Liver (tissue), 9 donors: ENCODE data around the gene APRT. TPM values are rescaled to one million over a fixed set of nuclear protein-coding genes. Genes with fewer than 3 reads are reported as not detected.

Source experiments
- DNase-seq: peaks from one replicate; pipeline ENCODE4 v3.0.0-alpha.2; 2017; ENCODE audit warnings: low spot score
- H3K27ac ChIP-seq, 2 donors: one replicate each; pipeline ENCODE4 v1.7.0; 2013; ENCODE audit warnings: inconsistent platforms in 2 of 2, low read length in 2 of 2, control low read depth in 1 of 2, low read depth in 1 of 2, mild to moderate bottlenecking in 1 of 2
- H3K27me3 ChIP-seq, 4 donors: one replicate each; pipeline versions ENCODE4 v1.6.1 to v1.7.0; 2013; ENCODE audit warnings: low read length in 3 of 4, inconsistent platforms in 1 of 4, mild to moderate bottlenecking in 1 of 4, moderate library complexity in 1 of 4; ENCODE audit not compliant: control insufficient read depth in 4 of 4, insufficient read depth in 4 of 4
- H3K36me3 ChIP-seq, 4 donors: one replicate each; pipeline versions ENCODE4 v1.6.1 to v1.7.0; 2013; ENCODE audit warnings: low read length in 3 of 4, mild to moderate bottlenecking in 3 of 4, low read depth in 1 of 4, moderate library complexity in 1 of 4; ENCODE audit not compliant: control insufficient read depth in 4 of 4, insufficient read depth in 3 of 4
- H3K4me1 ChIP-seq, 4 donors: one replicate each; pipeline versions ENCODE4 v1.6.1 to v1.7.0; 2013; ENCODE audit warnings: low read length in 3 of 4, mild to moderate bottlenecking in 3 of 4, moderate library complexity in 1 of 4; ENCODE audit not compliant: control insufficient read depth in 4 of 4, insufficient read depth in 4 of 4
- H3K4me3 ChIP-seq, 3 donors: one replicate each; pipeline versions ENCODE4 v1.6.1 to v1.7.0; 2013; ENCODE audit warnings: low read length in 3 of 3, control low read depth in 1 of 3, low read depth in 1 of 3, mild to moderate bottlenecking in 1 of 3
- H3K9ac ChIP-seq, 2 donors: one replicate each; pipeline ENCODE4 v1.7.0; 2013; ENCODE audit warnings: low read length in 2 of 2, mild to moderate bottlenecking in 2 of 2, moderate library complexity in 2 of 2, control low read depth in 1 of 2, low read depth in 1 of 2
- H3K9me3 ChIP-seq, 4 donors: one replicate each; pipeline versions ENCODE4 v1.6.1 to v1.7.0; 2013; ENCODE audit warnings: low read length in 3 of 4; ENCODE audit not compliant: control insufficient read depth in 4 of 4
- EGR1 ChIP-seq, 2 donors: IDR thresholded peaks; 2 replicates each; pipeline ENCODE4 v1.6.1; 2016 to 2018; ENCODE audit warnings: antibody characterized with exemption in 2 of 2, low read depth in 2 of 2
- FOXA1 ChIP-seq: IDR thresholded peaks from 2 replicates; pipeline ENCODE4 v1.6.1; 2016; ENCODE audit warnings: antibody characterized with exemption
- FOXA2 ChIP-seq: IDR thresholded peaks from 2 replicates; pipeline ENCODE4 v1.6.1; 2016; ENCODE audit warnings: antibody characterized with exemption
- GABPA ChIP-seq, 2 donors: IDR thresholded peaks in 1 of 2; conservative IDR thresholded peaks in 1 of 2; 2 replicates each; pipeline ENCODE4 v1.6.1; 2016; ENCODE audit warnings: antibody characterized with exemption in 2 of 2, mild to moderate bottlenecking in 1 of 2, moderate library complexity in 1 of 2
- HNF4A ChIP-seq, 2 donors: conservative IDR thresholded peaks; 2 replicates each; pipeline ENCODE4 v1.6.1; 2016; ENCODE audit warnings: antibody characterized with exemption in 2 of 2, mild to moderate bottlenecking in 2 of 2
- HNF4G ChIP-seq: IDR thresholded peaks from 2 replicates; pipeline ENCODE4 v1.6.1; 2016; ENCODE audit warnings: antibody characterized with exemption
- JUND ChIP-seq, 2 donors: IDR thresholded peaks; 2 replicates each; pipeline ENCODE4 v1.6.1; 2016; ENCODE audit warnings: antibody characterized with exemption in 2 of 2
- NR2F2 ChIP-seq: IDR thresholded peaks from 2 replicates; pipeline ENCODE4 v1.6.1; 2016; ENCODE audit warnings: antibody characterized with exemption
- RAD21 ChIP-seq, 2 donors: IDR thresholded peaks; 2 replicates each; pipeline ENCODE4 v1.6.1; 2016; ENCODE audit warnings: antibody characterized with exemption in 2 of 2, mild to moderate bottlenecking in 2 of 2
- RXRA ChIP-seq, 2 donors: IDR thresholded peaks; 2 replicates each; pipeline ENCODE4 v1.6.1; 2017 to 2018; ENCODE audit warnings: antibody characterized with exemption in 2 of 2, mild to moderate bottlenecking in 1 of 2
- SP1 ChIP-seq: IDR thresholded peaks from 2 replicates; pipeline ENCODE4 v1.6.1; 2018; ENCODE audit warnings: antibody characterized with exemption, mild to moderate bottlenecking
- TAF1 ChIP-seq: conservative IDR thresholded peaks from 2 replicates; pipeline ENCODE4 v1.6.1; 2016; ENCODE audit warnings: antibody characterized with exemption, mild to moderate bottlenecking
- YY1 ChIP-seq: IDR thresholded peaks from 2 replicates; pipeline ENCODE4 v1.6.1; 2016; ENCODE audit warnings: antibody characterized with exemption, mild to moderate bottlenecking
- WGBS: extraction: QIAGEN DNeasy Blood & Tissue Kit; methylation state at CpG from one replicate; pipeline ENCODE4 v1.1.7; 2013; 5-methylcytosine and 5-hydroxymethylcytosine counted together
- polyA plus RNA-seq, 2 donors: library from polyadenylated mRNA; stranded (reverse) in 1 of 2; unstranded in 1 of 2; fragments of 200-250 nt in 1 of 2; fragments of >200 nt in 1 of 2; fragmentation: Nextera tagmentation in 1 of 2; extraction: Ambion mirVana in 1 of 2; gene quantifications; one replicate each; pipeline versions ENCODE4 v1.2.1 to v1.2.3, GENCODE V29; 2013 to 2015
- total RNA-seq, 2 donors: library from RNA; depleted of rRNA; stranded (reverse); fragments of >200 nt; gene quantifications; one replicate each; pipeline ENCODE4 v1.2.3, GENCODE V29; 2014
- TF ChIP-seq, protein P1 (sequence below): IDR thresholded peaks from 2 replicates; pipeline ENCODE4 v1.6.1; 2016; ENCODE audit warnings: antibody characterized with exemption
- TF ChIP-seq, protein P2 (sequence below): IDR thresholded peaks from 2 replicates; pipeline ENCODE4 v1.6.1; 2016; ENCODE audit warnings: antibody characterized with exemption
- TF ChIP-seq, protein P3 (sequence below): IDR thresholded peaks from 2 replicates; pipeline ENCODE4 v1.6.1; 2016; ENCODE audit warnings: antibody characterized with exemption
- TF ChIP-seq, protein P4 (sequence below): IDR thresholded peaks from 2 replicates; pipeline ENCODE4 v1.6.1; 2016; ENCODE audit warnings: antibody characterized with exemption, mild to moderate bottlenecking
- TF ChIP-seq, protein P5 (sequence below): fragments of 150-350 bp; IDR thresholded peaks from 2 replicates; pipeline ENCODE4 v1.5.1; 2017; ENCODE audit warnings: improper control_type of control experiment, low read depth, low read length; ENCODE audit not compliant: missing input control
- donor health status: healthy.
- donor health status: healthy.
- donor health status: healthy.
- donor health status: healthy.
- donor health status: healthy.

Gene APRT, protein sequence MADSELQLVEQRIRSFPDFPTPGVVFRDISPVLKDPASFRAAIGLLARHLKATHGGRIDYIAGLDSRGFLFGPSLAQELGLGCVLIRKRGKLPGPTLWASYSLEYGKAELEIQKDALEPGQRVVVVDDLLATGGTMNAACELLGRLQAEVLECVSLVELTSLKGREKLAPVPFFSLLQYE
- total RNA-seq (10 to 100 TPM; 27.9 to 35.5 TPM), polyA plus RNA-seq (100 to 1,000 TPM; 153 to 160 TPM)

DNA sequence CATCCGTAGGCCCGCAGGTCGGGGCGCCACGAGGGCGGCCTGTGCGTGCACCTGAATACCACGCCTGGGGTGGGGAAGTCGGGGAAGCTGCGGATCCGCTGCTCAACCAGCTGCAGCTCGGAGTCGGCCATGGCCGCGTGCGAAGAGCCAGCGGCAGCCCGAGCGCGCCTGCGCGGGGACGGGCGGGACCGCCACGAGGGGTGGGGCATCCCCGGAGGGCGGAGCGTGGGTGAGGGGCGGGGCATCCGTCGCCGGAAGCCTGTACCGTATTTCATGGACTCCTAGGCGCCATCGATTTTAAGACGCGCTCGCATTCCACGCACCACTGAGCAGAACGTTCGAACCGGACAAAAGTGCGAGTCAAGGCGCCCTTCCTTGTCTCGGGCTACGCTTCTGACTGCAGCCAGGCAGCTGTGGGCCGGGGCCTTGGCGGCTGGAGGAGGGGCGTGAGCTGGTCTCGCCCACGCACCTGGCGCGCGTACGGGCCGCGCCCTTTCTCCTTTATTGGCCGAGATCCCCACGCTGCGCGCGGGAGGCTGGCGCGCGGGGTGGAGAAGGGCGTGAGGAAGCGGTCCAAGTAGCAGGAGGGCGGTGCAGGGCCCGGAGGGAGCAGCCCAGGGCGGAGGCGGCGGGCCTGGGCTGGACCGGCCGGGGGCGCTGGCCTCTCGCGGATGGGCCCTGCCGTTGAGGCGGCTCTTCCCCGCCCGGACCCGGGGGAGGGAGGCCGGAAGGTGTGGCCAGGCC, at the start of gene APRT:
Gene APRT, minus strand, starts transcription at position 160 of the 744 bp plus-strand sequence. Its CDS starts 29 bp downstream, at position 131.
- 1% methylated on average over 84 of the region's 84 CpGs for WGBS
- no peaks in the 10 kb centered on the region for H3K9me3 ChIP-seq
- peak within 1 kb of the TSS in 1 of 2 donors; percentile 73 for H3K9ac ChIP-seq
- peak; percentile 99 for DNase-seq
- TF ChIP-seq HNF4G: no peak
- peak; percentile 55 for TF ChIP-seq SP1
- TF ChIP-seq GABPA (IDR thresholded peaks at IDR 0.05 in 1 of 2, conservative IDR thresholded peaks at IDR 0.05 in 1 of 2): no peak
- no peak for TF ChIP-seq FOXA2
- TF ChIP-seq, protein P1, sequence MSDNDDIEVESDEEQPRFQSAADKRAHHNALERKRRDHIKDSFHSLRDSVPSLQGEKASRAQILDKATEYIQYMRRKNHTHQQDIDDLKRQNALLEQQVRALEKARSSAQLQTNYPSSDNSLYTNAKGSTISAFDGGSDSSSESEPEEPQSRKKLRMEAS: no peak
- TF ChIP-seq NR2F2: no peak
- TF ChIP-seq, protein P2, sequence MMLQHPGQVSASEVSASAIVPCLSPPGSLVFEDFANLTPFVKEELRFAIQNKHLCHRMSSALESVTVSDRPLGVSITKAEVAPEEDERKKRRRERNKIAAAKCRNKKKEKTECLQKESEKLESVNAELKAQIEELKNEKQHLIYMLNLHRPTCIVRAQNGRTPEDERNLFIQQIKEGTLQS: no peak
- TF ChIP-seq RXRA (IDR thresholded peaks at IDR 0.05): no peak
- TF ChIP-seq, protein P3, sequence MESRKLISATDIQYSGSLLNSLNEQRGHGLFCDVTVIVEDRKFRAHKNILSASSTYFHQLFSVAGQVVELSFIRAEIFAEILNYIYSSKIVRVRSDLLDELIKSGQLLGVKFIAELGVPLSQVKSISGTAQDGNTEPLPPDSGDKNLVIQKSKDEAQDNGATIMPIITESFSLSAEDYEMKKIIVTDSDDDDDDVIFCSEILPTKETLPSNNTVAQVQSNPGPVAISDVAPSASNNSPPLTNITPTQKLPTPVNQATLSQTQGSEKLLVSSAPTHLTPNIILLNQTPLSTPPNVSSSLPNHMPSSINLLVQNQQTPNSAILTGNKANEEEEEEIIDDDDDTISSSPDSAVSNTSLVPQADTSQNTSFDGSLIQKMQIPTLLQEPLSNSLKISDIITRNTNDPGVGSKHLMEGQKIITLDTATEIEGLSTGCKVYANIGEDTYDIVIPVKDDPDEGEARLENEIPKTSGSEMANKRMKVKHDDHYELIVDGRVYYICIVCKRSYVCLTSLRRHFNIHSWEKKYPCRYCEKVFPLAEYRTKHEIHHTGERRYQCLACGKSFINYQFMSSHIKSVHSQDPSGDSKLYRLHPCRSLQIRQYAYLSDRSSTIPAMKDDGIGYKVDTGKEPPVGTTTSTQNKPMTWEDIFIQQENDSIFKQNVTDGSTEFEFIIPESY: no peak
- TF ChIP-seq, protein P4, sequence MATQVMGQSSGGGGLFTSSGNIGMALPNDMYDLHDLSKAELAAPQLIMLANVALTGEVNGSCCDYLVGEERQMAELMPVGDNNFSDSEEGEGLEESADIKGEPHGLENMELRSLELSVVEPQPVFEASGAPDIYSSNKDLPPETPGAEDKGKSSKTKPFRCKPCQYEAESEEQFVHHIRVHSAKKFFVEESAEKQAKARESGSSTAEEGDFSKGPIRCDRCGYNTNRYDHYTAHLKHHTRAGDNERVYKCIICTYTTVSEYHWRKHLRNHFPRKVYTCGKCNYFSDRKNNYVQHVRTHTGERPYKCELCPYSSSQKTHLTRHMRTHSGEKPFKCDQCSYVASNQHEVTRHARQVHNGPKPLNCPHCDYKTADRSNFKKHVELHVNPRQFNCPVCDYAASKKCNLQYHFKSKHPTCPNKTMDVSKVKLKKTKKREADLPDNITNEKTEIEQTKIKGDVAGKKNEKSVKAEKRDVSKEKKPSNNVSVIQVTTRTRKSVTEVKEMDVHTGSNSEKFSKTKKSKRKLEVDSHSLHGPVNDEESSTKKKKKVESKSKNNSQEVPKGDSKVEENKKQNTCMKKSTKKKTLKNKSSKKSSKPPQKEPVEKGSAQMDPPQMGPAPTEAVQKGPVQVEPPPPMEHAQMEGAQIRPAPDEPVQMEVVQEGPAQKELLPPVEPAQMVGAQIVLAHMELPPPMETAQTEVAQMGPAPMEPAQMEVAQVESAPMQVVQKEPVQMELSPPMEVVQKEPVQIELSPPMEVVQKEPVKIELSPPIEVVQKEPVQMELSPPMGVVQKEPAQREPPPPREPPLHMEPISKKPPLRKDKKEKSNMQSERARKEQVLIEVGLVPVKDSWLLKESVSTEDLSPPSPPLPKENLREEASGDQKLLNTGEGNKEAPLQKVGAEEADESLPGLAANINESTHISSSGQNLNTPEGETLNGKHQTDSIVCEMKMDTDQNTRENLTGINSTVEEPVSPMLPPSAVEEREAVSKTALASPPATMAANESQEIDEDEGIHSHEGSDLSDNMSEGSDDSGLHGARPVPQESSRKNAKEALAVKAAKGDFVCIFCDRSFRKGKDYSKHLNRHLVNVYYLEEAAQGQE: no peak
- peak; percentile 93 for TF ChIP-seq EGR1 (IDR thresholded peaks at IDR 0.05; ENCODE audit: low read depth in 2 of 2)
- no peak for TF ChIP-seq HNF4A (conservative IDR thresholded peaks at IDR 0.05)
- TF ChIP-seq YY1: peak; percentile 67
- no peak for TF ChIP-seq FOXA1
- no peak for TF ChIP-seq JUND (IDR thresholded peaks at IDR 0.05)
- TF ChIP-seq, protein P5, sequence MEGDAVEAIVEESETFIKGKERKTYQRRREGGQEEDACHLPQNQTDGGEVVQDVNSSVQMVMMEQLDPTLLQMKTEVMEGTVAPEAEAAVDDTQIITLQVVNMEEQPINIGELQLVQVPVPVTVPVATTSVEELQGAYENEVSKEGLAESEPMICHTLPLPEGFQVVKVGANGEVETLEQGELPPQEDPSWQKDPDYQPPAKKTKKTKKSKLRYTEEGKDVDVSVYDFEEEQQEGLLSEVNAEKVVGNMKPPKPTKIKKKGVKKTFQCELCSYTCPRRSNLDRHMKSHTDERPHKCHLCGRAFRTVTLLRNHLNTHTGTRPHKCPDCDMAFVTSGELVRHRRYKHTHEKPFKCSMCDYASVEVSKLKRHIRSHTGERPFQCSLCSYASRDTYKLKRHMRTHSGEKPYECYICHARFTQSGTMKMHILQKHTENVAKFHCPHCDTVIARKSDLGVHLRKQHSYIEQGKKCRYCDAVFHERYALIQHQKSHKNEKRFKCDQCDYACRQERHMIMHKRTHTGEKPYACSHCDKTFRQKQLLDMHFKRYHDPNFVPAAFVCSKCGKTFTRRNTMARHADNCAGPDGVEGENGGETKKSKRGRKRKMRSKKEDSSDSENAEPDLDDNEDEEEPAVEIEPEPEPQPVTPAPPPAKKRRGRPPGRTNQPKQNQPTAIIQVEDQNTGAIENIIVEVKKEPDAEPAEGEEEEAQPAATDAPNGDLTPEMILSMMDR: peak; percentile 24
- no peak for TF ChIP-seq TAF1
- no peak for TF ChIP-seq RAD21 (IDR thresholded peaks at IDR 0.05)
- peaks cover 3 to 24% (median 13%) of the 10 kb centered on the region in 4 donors for H3K4me1 ChIP-seq
- peaks cover 0 to 8% (median 3%) of the 10 kb centered on the region in 4 donors for H3K36me3 ChIP-seq
- H3K27ac ChIP-seq: peak within 1 kb of the TSS; percentile 73 to 74
- no peaks in the 10 kb centered on the region for H3K27me3 ChIP-seq
- H3K4me3 ChIP-seq: peak within 1 kb of the TSS; percentile 72 to 84 (median 83)
